Adrenal gland (tissue), 12 donors: ENCODE results near the gene IL31. TPM values are rescaled to one million over a fixed set of nuclear protein-coding genes. Genes with fewer than 3 reads are reported as not detected.

Experiments
- DNase-seq, 7 donors: peaks; one replicate each; pipeline ENCODE4 v3.0.0-alpha.2; 2019 to 2020
- H3K27ac ChIP-seq, 5 donors: fragments of 200-600 bp; sonication (generic) in 4 of 5; 1 replicate in 3 of 5; 2 replicates in 2 of 5; pipeline versions ENCODE4 v1.5.1 to v1.8.0; 2016 to 2020; ENCODE audit warnings: mild to moderate bottlenecking in 1 of 5
- H3K27me3 ChIP-seq: fragments of 200-600 bp; 2 replicates; pipeline ENCODE4 v1.8.0; 2021
- H3K36me3 ChIP-seq, 2 donors: fragments of 200-600 bp; replicated peaks in 1 of 2; 1 replicate in 1 of 2; 2 replicates in 1 of 2; pipeline versions ENCODE4 v1.5.1 to v1.8.0; 2018 to 2022
- H3K4me1 ChIP-seq, 2 donors: fragments of 200-600 bp; replicated peaks in 1 of 2; 1 replicate in 1 of 2; 2 replicates in 1 of 2; pipeline versions ENCODE4 v1.5.1 to v1.8.0; 2018 to 2021
- H3K4me3 ChIP-seq, 4 donors: fragments of 200-600 bp; sonication (generic) in 3 of 4; one replicate each; pipeline ENCODE4 v1.5.1; 2016 to 2018
- H3K9me3 ChIP-seq, 3 donors: fragments of 200-600 bp; sonication (generic) in 1 of 3; replicated peaks in 1 of 3; 1 replicate in 2 of 3; 2 replicates in 1 of 3; pipeline versions ENCODE4 v1.5.1 to v1.8.0; 2016 to 2021
- CTCF ChIP-seq, 6 experiments: fragments of 450-650 bp in 4 of 6; fragments of 200-600 bp in 2 of 6; sonication (generic) in 1 of 6; IDR thresholded peaks; 1 replicate in 5 of 6; 2 replicates in 1 of 6; pipeline versions ENCODE4 v1.5.1 to v1.8.0; 2016 to 2021; ENCODE audit warnings: antibody characterized with exemption in 6 of 6, mild to moderate bottlenecking in 2 of 6, moderate library complexity in 1 of 6
- POLR2A ChIP-seq, 2 donors: fragments of 450-650 bp; IDR thresholded peaks; one replicate each; pipeline ENCODE4 v1.6.1; 2017; ENCODE audit warnings: antibody characterized with exemption in 2 of 2, mild to moderate bottlenecking in 2 of 2, moderate library complexity in 1 of 2
- WGBS, 4 donors: extraction: QIAGEN DNeasy Blood & Tissue Kit in 2 of 4; methylation state at CpG; one replicate each; pipeline versions ENCODE4 v1.1.5 to v1.1.7; 2013 to 2017; 5-methylcytosine and 5-hydroxymethylcytosine counted together
- intact Hi-C, 2 donors: fragments of 100-400 bp; cut with DNase I; formaldehyde crosslinking; loops; one replicate each; pipeline versions ENCODE4 v1.14.1 to v1.15.0; 2022 to 2023
- polyA plus RNA-seq, 3 donors: library from polyadenylated mRNA; stranded (reverse); fragments of 200-250 nt in 2 of 3; fragments of 350-450 nt in 1 of 3; fragmentation: Illumina TruSeq in 1 of 3; extraction: RNeasy Lipid Tissue Mini Kit (QIAGEN cat#74804) in 1 of 3; gene quantifications; one replicate each; pipeline ENCODE4 v1.2.3, GENCODE V29; 2013 to 2014
- total RNA-seq, 9 donors: library from RNA; depleted of rRNA in 4 of 9; stranded (reverse); fragments of >200 nt in 4 of 9; fragments of 120-200 nt in 1 of 9; fragmentation: NEBNext Ultra II Directional in 1 of 9; extraction: Animal tissue kit (Norgen Biotek cat#: 25700) in 1 of 9; gene quantifications; one replicate each; pipeline versions ENCODE4 v1.1.0 to v1.2.4, GENCODE V29; 2013 to 2023
- donor health status: healthy with polysubstance abuse.
- donor health status: Bipolar disorder and iron deficiency.
- donor health status: DM: yes; HTN: yes; CAD: no.
- donor health status: DM: no; HTN: no; CAD: no.
- donor health status: DM: no; HTN: no; CAD: no.
- donor health status: DM: yes; HTN: yes; CAD: no.

IL31 gene
- total and polyA plus RNA-seq, 12 donors, result not detected

- H3K27me3 ChIP-seq, result no peaks in the 10 kb centered on the region
- intact Hi-C loops, result no loop called here
- H3K27ac ChIP-seq, result no peak overlapping the region
- no peak overlapping the region for H3K4me3 ChIP-seq
- WGBS, 4 donors, result 79 to 89% (median 82%) methylated on average over 19 to 22 of the region's 22 CpGs
- H3K36me3 ChIP-seq, result no peaks in the 10 kb centered on the region
- no peaks in the 10 kb centered on the region for H3K4me1 ChIP-seq
- TF ChIP-seq CTCF (IDR thresholded peaks at IDR 0.05) (no peak), POLR2A (IDR thresholded peaks at IDR 0.05) (no peak)
- no peaks in the 10 kb centered on the region for H3K9me3 ChIP-seq
- no peak for DNase-seq
These were observed 7.3 kb downstream of the IL31 start for GRCh38 chr12:122166422-122167349.

GRCh38 chr12:122162976-122163375 lies 11.0 kb downstream of the IL31 start:
- TF ChIP-seq CTCF (IDR thresholded peaks at IDR 0.05), result no peak
- TF ChIP-seq POLR2A (IDR thresholded peaks at IDR 0.05), result no peak
- no peaks in the 10 kb centered on the region for H3K27me3 ChIP-seq
- WGBS, 4 donors, result 81 to 84% (median 84%) methylated on average over 3 of the region's 3 CpGs
- H3K27ac ChIP-seq, result no peak overlapping the region
- H3K4me1 ChIP-seq, result no peaks in the 10 kb centered on the region
- H3K9me3 ChIP-seq, result no peaks in the 10 kb centered on the region
- H3K4me3 ChIP-seq, result no peak overlapping the region
- intact Hi-C loops, result no loop called here
- DNase-seq, result no peak
- no peaks in the 10 kb centered on the region for H3K36me3 ChIP-seq

DNA sequence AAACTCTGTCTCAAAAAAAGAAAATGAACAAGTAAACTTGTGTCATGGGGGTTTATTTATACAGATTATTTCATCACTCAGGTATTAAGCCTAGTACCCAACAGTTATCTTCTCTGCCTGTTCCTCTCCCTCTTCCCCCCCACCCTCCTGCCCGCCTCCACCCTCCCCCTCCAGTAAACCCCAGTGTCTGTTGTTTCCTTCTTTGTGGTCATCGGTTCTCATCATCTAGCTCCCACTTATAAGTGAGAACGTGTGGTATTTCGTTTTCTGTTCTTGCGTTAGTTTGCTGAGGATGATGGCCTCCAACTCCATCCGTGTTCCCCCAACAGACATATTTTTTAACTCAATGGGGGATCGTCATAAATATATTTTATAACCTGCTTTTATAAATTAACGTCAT lies 12.3 kb downstream of the IL31 start:
- TF ChIP-seq CTCF (IDR thresholded peaks at IDR 0.05) (no peak), POLR2A (IDR thresholded peaks at IDR 0.05) (no peak)
- no peak for DNase-seq
- Histone ChIP-seq H3K27me3 (no peaks in the 10 kb centered on the region), H3K27ac (no peak overlapping the region), H3K9me3 (no peaks in the 10 kb centered on the region), H3K4me3 (no peak overlapping the region), H3K36me3 (no peaks in the 10 kb centered on the region), H3K4me1 (no peaks in the 10 kb centered on the region)
- intact Hi-C loops, result no loop called here
- WGBS, 4 donors, result 66 to 69% (median 68%) methylated on average over 8 of the region's 8 CpGs

DNA sequence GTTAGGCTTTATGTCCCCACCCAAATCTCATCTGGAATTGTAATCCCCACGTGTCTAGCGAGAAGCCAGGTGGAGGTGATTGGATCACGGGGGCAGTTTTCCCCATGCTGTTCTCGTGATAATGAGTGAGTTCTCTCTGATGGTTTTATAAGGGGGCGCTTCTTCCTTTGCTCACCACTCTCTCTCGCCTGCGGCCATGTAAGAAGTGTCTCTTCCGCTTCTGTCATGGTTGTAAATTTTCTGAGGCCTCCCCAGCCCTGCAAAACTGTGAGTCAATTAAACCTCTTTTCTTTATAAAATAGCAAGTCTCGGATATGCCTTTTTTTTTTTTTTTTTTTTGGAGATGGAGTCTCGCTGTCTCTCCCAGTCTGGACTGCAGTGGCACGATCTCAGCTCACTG lies 13.3 kb downstream of the IL31 start:
- TF ChIP-seq POLR2A (IDR thresholded peaks at IDR 0.05) (no peak), CTCF (IDR thresholded peaks at IDR 0.05) (no peak)
- Histone ChIP-seq H3K27ac (no peak overlapping the region), H3K9me3 (no peaks in the 10 kb centered on the region), H3K4me3 (no peak overlapping the region), H3K4me1 (no peaks in the 10 kb centered on the region), H3K36me3 (no peaks in the 10 kb centered on the region), H3K27me3 (no peaks in the 10 kb centered on the region)
- DNase-seq, result no peak
- intact Hi-C loops, result no loop called here
- WGBS, 4 donors, result 83 to 88% (median 88%) methylated on average over 11 of the region's 11 CpGs
